ENCODE measurements around the gene SND1.

Gene SND1

DNA sequence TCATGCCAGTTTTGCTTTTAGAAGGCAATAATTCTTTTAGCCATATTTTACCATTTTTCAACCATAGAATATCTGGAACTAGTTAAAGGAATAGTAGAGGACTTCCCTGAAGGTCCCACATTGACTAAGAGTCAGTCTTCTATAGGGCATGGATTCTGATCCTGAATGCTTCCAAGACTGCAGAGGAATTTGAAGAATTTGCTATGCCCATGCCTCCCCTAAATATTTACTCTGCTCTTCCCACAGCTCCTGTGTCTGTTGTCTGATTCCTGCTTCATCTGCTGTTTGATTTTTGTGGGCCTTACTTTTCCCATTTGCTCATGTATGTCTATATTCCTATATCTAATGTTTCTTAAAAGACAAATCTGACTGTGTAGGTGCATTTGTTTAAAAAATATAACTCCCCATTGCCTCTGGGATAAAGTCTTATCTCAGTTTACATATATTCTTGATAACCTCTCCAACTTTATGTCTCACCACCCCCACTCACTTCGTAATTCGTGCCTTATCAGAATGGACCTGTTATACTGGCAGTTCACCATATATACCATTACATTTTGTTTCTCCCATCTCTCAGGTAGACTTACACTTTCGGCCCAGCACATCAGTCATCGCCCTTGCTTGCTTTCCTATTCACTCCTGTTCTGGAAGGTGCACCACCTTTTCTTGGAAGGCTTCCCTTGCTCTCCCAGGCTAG is 345.4 kb downstream of the SND1 start:
- DNase-seq (ENCODE audit: low read depth) = no peak

DNA sequence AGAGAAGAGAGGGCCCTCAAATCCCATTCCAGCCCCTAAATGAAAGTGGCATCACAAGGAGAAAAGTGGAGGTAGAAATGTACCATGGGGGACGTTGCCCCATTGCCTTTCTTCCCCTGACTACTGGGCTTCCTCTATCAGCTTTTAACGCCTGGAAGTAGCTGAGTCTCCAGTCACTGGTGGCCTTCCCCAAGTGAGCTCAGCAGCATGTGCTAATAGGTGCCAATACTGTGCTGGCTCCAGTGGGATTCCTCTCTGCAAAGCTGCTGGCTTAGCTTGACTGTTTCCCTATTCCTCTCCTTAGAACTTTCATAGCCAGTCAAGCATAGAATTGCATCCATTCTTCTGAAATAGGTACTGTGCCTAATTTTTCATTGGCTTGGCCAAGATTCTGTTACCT is 346.7 kb downstream of the SND1 start:
- no peak for DNase-seq (ENCODE audit: low read depth)

DNA sequence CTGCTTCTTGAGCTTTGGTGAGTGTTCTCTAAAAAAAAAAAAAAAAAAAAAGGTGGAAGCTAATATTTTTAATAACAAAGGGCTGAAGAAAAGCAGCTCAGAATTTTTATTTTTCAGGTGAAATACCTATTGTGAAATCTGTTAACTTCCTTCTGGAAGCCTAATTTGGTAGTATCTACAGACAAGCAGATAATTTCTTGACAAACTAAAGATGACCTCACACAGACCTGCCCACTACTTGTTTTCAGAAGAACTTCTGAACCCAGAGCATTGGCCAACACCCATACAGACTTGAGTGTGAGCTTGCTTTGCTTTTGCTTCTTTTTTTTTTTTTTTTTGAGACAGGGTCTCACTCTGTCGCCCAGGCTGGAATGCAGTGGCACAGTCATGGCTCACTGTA is 348.1 kb downstream of the SND1 start:
- DNase-seq (ENCODE audit: low read depth) = no peak

DNA sequence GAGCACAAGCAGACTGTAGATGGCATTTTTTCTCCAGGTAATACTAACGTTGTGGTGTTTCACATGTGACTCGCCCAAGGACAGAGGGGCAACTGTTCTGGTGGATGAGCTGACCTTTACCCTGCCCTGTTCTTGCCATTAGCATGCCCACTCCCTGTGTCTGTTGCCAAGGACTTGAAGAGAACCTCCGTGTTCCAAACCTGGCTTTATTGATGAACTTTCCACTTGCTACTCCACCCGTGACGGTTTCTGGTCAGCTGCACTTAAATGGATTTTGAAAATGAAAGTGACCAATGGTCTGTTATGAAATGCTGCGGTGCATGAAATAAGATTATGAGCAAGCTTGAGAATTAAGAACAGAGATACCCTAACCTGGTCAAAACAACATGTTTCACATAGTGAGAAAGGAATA is 348.9 kb downstream of the SND1 start:
- DNase-seq (ENCODE audit: low read depth) = no peak

DNA sequence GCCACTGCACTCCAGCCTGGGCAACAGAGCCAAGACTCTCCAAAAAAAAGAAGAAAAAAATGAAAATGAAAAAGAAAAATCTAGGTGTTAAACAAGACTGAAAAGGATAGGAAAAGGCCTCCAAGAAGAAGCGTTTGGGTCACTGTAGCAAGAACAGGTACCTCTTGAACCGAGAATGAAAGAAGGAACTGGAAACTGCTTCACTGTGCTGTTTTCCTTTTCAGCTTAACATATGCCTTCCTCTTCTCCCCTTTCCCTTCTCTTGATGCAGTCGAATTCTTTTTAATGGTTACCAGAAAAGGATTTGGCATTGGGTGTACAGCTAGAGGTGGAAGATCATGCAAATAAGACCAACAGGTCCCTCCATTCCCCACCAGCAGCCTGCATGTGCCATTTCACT is 351.2 kb downstream of the SND1 start:
- DNase-seq (ENCODE audit: low read depth) = no peak

DNA sequence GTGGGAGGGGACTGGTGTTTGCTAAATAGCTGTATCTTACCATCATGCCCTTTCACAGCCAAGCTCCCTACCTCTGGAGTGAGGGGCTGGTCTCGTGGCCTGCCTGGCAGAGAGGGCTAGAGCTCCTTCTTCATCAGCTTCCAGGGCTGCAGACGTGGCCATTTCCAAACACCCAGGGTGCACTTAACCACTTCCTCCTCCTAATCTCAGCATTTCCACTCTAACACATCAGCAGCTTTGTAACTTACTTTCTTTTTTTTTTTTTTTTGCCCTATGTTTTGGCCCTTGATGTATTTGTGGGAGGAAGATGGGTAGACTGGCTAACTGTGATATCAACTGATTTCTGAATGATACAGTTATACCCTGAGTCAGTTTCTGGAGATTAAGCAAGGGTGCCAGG is 351.8 kb downstream of the SND1 start:
- no peak for DNase-seq (ENCODE audit: low read depth)

DNA sequence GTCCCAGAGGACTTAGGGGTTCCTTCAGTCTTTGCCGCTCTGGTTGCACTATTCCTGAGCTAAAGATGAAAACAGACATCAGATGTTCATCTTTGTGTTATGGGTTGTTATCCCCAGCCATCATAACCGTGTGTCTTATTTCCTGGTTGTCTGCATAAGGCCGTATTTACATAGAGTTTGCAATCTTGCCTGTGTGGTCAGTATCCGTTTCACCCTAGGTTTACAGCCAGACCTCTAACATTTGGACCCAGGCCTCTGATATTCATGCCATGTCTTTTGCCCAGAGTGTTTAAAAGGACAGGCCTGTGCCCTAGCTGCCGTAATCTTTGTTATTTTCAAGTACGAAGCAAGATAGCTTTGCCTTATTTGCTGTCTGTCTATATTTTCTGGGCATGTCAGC is 352.6 kb downstream of the SND1 start:
- no peak for DNase-seq (ENCODE audit: low read depth)

DNA sequence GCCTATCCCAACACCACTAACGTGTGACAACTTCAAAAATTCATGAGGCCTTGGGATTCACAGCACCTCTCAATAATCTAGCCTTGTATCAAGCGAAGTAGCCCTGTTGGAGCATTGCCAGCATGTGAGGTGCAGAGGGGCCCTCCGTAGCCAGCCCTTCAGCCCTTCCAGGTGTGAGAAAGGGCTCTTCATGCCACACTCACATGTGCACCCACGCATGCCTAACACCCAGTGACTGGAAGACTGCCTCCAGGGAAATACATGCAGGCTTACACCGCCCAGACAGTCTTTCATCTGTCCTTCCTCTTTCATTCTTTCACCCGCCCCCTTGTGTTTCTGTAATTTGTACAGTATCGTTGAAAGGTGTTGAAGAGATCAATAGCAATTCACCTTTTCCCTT is 353.1 kb downstream of the SND1 start:
- no peak for DNase-seq (ENCODE audit: low read depth)

DNA sequence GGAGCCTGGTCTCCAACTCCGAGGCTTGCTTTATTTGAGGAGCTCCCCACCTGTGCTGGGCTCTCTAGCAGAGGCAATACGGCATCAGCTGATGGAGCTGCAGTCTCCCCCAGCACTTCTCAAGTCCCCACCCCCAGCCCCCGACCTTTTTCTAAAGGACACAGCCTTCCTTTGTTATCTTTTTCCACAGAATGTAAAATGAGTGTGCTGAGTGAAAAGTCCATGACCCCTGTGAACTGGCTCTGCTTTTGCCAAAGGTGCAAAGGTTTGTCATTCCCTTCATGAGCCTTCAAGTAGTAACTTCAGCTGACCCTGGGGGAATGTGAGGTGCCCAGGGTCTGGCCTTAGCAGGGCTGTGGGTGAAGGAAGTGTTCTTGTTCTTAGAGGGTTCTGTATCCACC is 353.8 kb downstream of the SND1 start:
- no peak for DNase-seq (ENCODE audit: low read depth)

DNA sequence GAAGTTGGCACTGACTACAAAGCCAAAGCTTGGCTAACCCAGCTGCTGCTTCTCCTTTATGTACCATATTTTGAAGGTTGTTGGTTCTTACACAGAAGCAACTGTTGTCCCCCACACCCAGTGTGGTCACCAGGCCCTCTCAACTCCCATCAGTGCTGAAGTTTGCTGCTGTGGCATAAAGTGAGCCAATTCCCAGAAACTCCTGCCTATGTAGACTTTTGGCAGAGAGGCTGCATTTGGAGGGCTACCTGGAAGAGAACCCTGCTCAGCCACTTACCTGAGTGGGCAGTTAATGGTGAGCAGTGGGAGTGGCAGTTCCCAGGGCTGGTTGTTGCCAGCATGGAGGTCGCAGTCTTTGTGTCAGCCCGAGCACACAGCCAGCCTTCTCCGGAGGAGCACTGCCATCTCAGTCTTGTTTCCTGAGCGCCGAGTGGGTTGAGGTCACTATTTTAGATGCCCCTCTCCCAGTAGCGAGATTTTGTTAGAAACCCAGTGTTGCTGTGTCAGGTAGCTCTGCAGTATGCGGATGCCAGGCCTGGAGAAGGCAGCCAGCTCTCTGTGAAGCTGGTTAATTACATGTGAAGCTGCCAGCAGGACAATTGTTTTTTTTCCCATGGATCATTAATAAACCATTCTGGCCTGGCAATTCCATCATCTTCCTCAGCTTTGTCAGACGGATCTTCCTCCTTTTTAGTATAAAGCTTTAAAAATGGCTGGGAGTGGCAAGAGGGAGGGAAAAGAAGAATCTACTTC is 354.7 kb downstream of the SND1 start:
- no peak for DNase-seq (ENCODE audit: low read depth)

DNA sequence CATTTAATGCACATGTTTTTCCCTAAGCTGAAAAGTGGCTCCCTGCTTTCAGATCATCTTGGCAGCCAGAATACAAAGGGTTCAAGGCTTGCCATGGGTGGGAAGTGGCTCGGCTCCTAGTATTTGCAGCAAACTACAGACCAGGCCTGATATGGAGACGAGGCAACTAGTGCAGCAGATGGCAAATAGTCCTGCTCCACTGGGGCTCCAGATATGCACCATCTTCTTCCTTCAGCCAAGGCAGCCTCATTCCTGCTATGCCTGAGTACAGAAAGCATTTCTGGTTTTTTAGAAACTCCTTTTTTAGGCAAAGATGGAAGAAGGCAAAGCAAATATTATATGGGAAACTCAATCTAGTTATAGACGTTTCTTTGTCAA is 355.3 kb downstream of the SND1 start:
- no peak for DNase-seq (ENCODE audit: low read depth)

DNA sequence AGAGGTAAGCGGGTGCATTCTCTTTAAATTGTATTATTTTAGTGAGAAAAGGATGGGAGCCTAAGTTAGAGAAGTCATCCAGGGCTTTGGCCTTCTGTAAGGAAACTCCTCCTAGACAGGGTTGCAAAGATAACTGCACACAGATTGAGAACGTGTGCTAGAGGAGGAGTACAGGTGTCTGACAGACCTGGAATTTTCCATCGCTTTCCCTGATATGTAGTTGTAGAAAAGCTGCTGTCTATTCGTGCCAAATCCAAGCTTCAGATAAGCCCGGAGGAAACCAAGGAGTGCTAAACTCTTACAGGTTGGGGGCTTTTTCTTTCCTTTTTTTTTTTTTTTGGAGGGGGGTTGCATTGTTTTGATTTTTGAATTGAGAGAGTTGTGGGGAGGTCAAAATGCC is 356.1 kb downstream of the SND1 start:
- DNase-seq (ENCODE audit: low read depth) = no peak

DNA sequence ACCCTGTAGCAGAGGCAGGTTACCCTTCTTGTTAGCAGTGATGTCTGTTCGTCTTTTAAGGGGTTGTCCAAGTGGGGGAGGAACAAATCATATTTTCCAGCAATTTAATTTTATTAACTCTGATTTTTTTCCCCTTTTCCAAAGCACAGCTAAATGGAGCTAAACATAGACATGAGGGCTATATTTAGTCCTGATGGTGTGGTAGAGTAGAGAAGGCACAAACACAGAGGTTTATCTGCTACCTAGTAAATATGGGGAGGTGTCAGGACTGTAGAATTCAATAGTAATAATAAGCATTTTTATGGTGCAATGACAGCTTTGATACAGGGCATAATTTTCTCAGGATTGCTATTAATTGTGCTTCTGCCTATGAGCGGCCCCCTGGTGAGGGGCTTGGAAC is 356.8 kb downstream of the SND1 start:
- no peak for DNase-seq (ENCODE audit: low read depth)

DNA sequence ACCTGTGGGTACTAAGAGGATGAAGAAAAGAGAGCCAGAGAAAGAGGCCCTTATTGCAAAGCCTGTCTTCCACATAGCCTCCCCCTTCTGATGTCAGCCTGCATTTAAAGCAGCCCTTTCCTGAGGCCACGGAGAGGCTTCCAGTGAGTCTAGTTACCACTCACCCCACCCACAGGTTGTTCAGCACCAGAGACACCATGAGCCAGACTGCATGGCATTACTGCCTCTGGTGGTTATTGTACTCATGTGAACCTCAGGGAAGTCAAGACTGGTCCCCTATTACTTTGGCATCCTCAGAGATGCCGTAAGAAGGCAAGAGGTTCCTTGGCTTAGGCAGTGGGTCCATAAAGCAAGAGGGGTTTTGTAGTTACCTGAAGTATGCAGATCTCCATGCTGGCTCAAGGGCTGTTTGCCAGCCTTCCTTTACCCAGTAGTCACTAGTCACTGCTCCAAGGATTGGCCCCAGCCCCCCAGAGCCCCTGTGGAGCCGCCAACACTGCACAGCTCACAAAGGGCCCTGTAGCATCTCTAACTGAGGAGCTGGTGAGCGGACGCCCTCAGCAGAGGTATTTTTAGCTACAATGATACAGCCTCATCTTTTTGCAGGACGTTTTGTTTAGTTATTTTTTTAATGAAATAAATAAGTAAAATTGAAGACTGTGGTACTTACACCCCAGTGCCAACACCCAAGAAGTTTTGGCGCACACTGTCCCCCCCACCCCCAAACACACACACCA is 358.6 kb downstream of the SND1 start:
- DNase-seq (ENCODE audit: low read depth) = no peak

DNA sequence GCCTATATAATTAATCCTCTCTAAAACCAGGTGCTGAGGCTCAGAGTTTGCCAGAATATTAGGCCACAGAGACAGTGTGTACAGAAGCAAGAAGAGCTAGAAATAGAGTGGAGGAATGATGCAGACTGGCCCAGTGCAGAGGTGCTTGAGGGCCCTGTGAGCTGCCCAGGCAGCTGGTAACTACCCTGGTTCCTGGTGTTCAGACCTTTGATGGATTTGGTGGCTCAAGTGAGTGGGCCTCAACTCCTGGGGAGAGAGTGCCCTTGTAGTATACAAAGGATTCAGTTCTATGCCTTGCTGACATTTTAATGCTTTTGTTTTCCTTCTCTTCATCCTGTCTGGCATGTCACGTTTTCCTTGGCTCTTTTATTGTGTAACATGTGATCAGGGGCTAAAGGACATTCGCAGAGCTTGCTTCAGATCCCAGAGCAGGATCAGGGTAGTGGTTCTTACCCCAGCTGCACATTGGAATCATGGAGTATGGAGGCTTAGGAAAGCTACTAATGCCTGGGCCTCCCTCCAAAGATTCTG is 359.2 kb downstream of the SND1 start:
- DNase-seq (ENCODE audit: low read depth) = no peak

DNA sequence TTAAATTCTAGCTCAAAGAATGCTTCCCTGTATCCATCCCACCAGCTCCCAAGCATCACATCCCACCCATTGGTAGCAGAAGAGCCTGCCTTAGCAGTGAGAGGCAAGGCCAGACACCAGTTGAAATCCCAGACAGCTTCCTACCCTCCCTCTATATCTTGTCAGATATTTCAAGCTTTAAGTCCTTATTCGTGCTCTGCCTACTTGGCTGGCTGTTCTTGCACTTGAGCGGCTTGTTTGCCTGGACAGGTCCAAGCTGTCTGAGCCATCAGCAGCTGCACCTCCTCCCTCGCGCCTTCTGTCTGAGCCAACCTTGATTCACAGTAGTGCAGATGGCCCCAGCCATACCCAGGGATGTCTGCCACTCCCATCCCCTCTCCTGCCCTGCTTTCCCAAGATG is 362.8 kb downstream of the SND1 start:
- DNase-seq (ENCODE audit: low read depth) = no peak

DNA sequence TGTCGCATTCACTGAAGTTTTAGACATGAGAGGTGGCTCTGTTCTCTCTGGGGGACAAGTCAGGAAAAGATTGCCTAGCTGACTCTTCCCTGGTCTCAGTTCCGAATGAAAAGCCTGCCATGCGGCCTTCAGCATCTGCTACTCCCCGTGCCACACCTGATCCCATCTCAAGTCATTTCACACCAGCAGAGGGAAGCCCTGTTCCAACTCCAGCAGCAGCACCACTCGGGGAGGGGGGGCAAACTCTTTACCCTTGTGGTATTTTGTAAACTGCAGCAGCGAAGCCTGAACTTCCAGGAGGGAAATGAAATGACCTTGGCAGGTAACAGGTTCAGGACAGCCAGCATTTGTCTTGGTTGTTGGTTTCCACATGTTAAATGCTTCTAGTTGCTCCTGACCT is 365.5 kb downstream of the SND1 start:
- no peak for DNase-seq (ENCODE audit: low read depth)

DNA sequence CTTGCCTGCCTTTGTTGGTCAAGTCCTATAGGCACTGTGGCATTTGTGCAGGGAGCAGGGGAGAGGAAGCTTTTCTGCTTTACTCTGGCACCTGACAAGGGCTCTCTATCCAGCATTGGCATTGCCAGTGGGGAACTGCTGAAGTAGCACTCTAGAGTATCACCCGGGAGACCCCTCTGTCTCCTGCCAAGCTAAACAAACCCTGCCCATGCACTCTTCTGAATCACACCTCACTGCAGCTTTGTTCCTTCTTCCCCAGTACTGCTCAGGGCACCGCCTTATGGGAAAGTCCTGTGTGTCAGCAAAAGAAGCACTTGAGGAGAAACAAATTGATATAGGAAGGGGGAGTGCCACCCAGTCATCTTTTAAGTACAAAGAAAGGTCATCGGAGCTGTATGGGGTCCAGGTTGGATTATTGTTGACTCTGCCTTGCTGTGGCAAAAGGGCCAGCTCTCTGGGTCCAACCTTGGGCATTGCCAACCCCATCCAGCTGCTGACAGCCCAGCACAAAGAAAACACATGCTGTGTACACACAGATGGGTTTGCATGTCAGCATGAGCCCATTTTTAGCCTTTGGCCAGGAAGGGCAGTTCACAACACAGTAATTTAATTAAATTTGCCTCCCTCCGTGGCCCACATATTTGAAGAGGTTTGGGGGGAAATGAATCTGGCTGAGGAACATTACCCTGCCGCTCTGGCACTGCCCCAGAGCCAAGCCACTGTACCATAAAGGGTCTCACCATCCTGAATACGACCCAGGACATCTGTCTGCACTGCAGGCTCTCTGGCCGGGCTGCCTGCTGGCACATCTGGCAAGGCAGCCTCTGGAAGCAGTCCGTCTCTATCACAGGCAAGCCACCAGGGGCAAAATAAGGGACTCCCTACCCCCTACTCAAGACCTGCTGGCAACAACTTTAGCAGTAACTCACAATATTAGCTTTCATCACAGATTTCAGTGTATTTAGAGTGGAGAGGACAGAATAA is 366.2 kb downstream of the SND1 start:
- DNase-seq (ENCODE audit: low read depth) = no peak

DNA sequence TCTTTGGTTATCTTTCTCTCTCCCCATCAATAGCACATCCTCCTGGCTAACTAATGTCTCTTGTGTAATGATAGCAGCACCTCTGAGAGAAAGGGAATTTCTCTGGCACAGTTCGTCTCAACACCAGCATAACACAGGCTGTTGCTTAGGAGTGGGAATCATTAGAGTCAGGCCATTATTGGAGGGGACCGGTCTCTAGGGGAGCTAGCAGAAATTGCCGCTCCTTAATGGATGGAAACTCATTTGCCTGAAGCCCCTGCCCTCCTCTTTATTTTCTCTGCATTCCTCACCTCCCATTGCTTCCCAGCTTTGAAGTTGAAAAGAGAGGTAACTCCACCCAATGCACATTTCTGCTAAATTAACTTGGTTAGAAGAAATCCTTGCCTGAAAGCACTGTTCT is 367.3 kb downstream of the SND1 start:
- no peak for DNase-seq (ENCODE audit: low read depth)

DNA sequence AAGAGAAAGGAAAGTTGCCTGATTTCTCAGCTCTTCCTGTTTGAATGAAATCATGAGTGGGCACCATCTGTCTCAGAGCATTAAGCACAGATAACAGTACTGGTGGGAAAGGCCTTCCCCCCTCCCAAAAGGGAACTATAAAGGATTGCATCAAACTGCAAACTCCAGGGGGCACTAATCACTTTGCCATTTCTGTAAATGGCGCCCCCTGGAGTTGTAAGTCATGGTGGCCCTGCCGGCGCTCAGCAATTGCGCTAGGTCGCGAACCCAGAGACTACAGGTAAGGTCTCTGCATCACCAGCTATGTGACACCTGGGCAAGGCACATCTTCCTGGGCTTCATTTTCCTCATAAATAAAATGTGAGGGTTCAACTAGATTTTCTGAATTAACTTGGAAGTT is 368.2 kb downstream of the SND1 start:
- DNase-seq (ENCODE audit: low read depth) = no peak

DNA sequence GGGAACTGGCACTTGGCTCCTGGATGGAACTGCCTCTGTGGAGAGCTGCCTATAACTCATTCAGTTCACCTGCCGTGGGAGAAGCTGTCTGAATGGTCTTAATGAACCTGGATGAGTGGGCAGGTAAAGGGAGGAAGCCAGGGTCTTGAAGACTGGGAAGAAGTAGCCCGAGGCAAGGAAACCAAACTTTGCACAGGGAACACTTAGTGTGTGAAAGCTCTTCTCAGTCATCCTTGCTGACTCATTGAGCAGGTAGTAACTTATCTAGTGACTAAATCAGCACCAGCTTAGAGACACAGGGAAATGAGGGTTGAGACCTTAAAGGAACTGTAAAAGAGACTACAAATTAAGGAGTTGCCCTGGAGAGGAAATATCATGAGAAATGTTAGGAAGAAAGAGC is 369.4 kb downstream of the SND1 start:
- no peak for DNase-seq (ENCODE audit: low read depth)
